GM12875 (cell line): Measurements from ENCODE around the gene MED9.

Experiments used
- H3K4me3 ChIP-seq: one replicate; pipeline ENCODE4 v1.5.1; 2011; ENCODE audit warnings: low read depth, low read length, control low read depth
- TF ChIP-seq, protein P1 (sequence below): IDR thresholded peaks from 2 replicates; pipeline ENCODE4 v1.5.1; 2011; ENCODE audit warnings: low read depth, mild to moderate bottlenecking, control low read depth, inconsistent platforms, low read length, moderate library complexity, borderline replicate concordance; ENCODE audit not compliant: insufficient read depth

Gene MED9

DNA sequence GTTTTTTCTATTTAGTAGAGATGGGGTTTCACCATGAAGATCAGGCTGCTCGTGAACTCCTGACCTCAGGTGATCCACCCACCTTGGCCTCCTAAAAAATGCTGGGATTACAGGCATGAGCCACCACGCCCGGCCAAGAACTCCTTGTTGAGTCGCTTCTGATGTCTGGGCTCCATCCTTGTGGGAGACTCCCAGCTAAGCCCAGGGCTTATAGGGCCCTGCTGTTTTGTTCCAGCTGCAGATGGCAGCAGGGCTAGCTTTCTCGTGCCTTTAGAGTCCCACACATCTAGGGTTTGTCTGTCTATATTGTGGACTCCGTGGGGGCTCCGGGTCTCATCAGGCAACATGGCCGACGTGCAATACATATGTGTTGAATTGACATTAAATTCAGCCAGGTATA is 39.3 kb upstream of the MED9 start:
- TF ChIP-seq, protein P1, sequence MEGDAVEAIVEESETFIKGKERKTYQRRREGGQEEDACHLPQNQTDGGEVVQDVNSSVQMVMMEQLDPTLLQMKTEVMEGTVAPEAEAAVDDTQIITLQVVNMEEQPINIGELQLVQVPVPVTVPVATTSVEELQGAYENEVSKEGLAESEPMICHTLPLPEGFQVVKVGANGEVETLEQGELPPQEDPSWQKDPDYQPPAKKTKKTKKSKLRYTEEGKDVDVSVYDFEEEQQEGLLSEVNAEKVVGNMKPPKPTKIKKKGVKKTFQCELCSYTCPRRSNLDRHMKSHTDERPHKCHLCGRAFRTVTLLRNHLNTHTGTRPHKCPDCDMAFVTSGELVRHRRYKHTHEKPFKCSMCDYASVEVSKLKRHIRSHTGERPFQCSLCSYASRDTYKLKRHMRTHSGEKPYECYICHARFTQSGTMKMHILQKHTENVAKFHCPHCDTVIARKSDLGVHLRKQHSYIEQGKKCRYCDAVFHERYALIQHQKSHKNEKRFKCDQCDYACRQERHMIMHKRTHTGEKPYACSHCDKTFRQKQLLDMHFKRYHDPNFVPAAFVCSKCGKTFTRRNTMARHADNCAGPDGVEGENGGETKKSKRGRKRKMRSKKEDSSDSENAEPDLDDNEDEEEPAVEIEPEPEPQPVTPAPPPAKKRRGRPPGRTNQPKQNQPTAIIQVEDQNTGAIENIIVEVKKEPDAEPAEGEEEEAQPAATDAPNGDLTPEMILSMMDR: no peak

DNA sequence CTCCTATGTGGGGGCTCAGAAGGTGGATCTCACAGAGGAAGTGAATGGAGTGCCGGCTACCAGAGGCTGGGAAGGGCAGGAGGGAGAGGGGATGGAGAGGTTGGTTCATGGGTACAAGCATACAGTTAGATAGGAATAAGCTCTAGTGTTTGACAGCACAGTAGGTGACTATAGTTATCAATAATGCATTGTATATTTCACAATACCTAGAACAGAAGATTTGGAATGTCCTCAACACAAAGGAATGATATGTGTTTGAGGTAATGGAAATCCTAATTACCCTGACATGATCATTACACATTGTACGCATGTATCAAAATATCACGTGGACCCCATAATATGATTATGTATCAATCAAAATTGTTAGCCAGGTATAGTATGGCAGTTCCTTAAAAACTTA is 38.9 kb upstream of the MED9 start:
- H3K4me3 ChIP-seq: no peak overlapping the region
- TF ChIP-seq, protein P1: no peak

More for the DNA sequence above, 39.3 kb upstream of the MED9 start:
- no peak overlapping the region for H3K4me3 ChIP-seq

DNA sequence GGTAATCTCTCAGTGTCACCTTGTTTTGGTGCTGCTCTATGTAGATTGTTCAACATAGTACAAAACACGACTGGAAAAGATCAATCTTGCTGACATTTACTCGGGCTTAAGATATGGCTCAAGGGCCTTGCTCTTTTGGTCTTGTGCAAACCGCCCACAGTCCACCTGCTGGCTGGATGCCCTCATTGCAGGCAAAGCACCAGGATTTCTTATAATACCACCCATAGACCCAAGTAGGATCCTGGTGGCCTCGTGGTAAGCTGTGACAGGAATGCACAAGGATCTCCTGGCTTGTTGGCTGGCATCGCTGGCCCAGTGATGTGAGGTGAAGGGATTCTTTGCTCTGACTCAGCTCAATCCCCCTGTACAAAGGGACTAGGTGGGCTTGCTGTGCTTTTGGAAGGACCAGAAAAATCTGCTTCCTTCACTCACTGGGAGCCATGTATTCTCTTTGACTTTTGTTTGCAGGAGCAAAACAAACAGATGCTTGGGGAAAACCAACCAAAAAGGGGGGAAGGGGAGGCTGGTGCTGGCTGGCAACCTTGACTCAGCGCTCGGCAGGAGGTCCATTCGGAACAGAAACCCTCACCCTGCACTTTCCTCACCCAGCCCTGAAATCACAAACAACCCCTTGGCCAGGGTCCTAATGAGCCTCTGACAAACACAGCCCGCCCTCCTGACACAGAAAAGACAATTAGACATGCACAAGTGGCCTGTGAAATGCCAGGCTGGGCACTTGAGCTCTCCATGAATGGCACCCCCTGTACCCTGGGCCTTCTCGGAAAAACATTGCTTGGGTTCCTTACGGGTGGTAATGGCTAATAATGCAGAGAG is 36.6 kb upstream of the MED9 start:
- H3K4me3 ChIP-seq: no peak overlapping the region

DNA sequence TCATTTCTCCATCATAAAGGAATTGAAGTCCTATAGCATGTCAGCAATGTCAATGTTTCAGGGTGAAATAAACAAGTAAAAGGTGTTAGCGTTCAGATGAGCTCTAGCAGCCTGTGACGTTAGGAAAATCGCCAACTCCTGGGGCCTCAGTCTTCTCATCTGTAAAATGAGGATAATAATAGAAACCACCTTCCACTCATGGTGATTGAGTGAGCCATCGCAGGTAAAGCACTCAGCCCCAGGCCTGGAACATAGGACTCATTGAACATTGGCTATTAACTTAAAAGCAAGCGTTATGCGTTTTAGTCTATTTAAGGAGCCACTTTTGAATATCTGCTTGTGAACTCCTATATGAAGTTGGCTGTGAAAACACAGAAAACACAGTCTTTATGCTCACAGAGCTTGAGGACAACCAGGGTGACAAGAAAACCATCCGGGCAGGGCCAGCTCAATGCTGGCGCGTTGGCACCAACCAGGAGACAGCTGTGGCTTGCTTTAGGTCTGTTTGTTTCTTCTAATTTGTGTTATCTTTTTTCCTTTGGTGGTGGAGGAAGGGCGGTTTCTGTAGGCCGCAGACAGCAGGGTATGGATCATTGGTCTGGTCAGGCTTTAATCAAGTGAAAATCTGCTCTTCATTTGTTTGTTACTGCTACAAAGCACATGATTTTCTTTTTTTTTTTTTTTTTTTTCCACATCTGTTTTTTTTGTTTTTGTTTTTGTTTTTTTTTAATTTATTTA is 35.7 kb upstream of the MED9 start:
- TF ChIP-seq, protein P1: no peak
- no peak overlapping the region for H3K4me3 ChIP-seq

More for the DNA sequence above, 36.6 kb upstream of the MED9 start:
- TF ChIP-seq, protein P1: peak; percentile 78

DNA sequence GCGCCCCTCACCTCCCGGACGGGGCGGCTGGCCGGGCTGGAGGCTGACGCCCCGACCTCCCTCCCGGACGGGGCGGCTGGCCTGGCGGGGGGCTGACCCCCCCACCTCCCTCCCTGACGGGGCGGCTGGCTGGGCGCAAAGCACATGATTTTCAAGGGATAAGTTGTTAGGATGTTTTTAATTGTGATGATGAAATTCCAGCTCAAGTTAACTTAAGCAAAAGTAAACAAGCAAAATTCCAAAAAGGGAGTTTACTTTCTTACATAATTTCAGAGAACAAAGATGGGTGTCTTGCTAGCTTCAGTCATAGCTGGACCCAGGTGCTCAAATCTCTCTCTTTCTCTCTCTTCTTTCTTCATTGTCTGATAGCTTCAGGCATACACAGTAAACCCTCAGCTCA is 33.6 kb upstream of the MED9 start:
- no peak overlapping the region for H3K4me3 ChIP-seq
- TF ChIP-seq, protein P1: no peak

DNA sequence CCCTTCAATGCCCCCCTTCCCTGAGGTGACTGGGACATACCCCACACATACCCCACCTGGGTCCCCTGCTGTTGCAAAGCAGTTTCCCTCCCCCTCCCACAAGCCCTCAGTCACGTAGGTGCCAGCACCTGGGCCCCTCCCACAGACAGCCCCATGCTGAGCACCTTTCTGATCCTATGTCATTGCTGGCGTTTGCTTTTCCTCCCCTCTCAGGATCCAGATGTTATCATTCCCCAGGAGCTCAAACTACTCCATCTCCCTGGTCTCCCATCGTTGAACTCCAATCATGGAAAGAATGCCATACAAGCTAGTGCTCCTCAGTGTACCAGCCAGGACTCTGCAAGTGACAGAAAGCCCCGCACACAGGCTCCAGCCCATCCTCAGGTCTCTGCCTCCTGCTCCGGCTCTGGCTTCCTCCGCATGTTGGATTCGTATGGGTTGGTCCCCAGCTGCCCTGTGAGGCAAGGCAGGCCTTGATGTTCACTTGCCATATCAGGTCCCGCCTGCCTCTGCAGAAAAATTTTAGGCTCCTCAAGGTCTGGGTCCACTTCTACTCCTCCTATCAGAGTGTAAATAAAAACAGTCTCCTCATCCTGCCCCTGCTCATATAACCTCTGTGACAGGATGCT is 31.4 kb upstream of the MED9 start:
- TF ChIP-seq, protein P1: no peak
- H3K4me3 ChIP-seq: no peak overlapping the region
